HG02610 (cell line): ENCODE results near the gene DDX25.
A peak's percentile ranks its signal among the peaks of the same experiment; 100 is the strongest.
"Not testable (repeated sequence)": the region's sequence is repeated elsewhere in the genome, so short reads cannot be mapped to it uniquely, and the experiment has no call there.

Experiments used
- ATAC-seq: cut with Tn5 transposase; IDR thresholded peaks from one replicate; pipeline ENCODE4 v1.9.1; 2021; ENCODE audit warnings: mild to moderate bottlenecking, moderate library complexity; ENCODE audit not compliant: unreplicated experiment

The DDX25 gene

GRCh38 chr11:125902927-125903710 is 1.2 kb upstream of the DDX25 start, which contains the start of gene PUS3:
PUS3 (minus strand) TSS chr11:125903206; CDS start chr11:125896284, 6,922 bp downstream.
- ATAC-seq: peak; percentile 94

DNA sequence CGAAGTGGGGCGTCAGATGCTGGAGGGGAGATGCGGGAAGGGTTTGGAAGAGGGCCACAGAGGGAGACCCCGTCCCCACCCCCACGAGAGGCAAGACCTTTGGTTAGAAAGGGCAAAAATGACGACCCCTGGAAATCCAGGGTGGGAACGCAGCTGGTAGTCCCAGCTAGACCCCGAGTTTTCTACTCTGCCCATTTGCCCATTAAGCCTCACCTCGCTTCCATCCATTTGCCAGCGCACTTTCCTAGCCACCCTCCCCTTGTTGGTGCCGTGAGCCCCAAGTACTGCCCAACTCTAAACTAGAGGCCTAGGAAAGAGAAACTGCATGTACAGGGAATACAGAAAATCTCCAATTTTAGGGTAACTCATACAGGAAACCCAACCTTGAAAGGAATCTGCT is 370 bp downstream of the DDX25 start:
- ATAC-seq: no peak

DNA sequence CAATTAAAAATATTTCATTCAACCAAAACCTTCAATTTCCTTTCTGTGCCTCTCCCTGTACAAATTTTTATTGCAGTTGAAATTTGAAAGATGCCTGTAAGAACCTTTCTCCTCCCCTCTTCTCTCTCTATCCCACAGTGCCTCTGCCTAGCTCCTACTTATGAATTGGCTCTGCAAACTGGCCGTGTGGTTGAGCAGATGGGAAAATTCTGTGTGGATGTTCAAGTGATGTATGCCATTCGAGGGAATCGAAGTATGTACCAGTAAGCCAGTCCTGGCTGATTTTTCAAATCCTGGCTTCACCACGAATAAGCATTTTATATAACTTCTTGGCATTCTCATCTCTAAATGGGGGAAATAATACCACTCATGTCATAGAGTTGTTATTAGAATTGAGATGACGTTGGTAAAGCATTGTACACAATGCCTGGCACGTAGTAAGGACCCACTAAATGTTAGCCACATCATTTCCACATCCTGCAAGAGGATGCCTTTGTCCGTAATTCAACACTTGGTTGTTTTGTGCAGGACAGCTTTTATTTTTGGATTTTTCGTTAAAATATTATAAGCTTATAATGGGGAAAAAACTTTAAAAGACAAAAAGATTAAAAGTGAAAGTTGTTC is 6.0 kb downstream of the DDX25 start:
- no peak for ATAC-seq

DNA sequence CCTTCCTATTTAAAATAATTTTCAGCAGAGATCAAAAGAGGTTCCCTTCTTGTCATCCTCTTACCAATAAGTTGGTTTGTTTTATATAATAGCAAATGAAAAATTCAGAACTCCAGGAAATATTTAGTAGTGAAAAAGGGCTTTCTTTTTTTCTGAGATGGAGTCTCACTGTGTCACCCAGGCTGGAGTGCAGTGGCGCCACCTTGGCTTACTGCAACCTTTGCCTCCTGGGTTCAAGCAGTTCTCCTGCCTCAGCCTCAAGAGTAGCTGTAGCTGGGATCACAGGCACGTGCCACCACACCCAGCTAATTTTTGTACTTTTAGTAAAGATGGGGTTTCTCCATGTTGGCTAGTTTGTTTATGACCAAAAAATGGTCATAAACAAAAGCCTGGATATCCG is 10.3 kb downstream of the DDX25 start:
- not testable (repeated sequence) for ATAC-seq

GRCh38 chr11:125916683-125917347 is 12.5 kb downstream of the DDX25 start:
- no peak for ATAC-seq

- no peak for ATAC-seq
Measured at GRCh38 chr11:125918140-125918840, 14.0 kb downstream of the DDX25 start.

DNA sequence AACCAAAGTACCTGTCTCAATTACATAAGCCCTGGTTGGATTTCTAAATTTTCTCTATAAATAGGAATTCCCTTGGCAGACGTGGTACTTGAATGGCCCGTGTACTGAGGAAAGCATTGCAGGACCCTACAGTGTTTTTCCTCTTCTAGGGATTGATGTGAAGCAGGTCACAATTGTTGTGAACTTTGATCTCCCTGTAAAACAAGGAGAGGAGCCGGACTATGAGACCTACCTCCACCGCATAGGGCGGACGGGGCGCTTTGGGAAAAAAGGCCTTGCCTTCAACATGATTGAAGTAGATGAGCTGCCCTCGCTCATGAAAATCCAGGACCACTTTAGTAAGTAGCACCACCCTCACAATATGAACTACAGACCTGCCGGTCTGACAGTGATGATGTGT is 16.7 kb downstream of the DDX25 start:
- ATAC-seq: no peak

GRCh38 chr11:125922156-125922555 is 17.8 kb downstream of the DDX25 start:
- ATAC-seq: no peak

DNA sequence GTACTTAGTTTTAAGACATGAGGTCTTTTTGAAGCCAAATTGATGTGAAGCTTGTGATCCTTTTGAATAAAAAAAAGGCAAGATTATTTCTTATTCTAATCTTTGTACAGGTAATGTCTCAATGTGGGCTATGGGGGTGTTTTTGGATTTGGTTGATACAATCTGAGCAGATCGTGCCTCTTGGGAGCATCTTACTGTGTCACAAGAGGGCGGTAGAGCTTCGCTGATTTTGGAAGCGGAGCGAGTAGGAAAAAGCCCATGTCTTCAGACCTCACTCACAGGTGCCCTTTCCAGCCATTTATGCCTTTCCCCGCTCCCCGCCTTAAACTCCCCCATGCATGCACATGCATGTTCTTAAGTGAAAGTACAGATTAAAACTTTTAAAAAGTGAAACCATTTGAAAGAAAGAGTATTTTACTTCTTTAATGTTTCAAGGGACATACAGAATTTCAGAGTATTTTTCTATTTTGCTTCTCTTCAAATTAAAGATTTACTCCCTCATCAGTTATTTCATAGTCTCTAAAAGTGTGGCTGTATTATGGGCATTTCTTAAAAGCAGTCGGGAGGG is 18.8 kb downstream of the DDX25 start:
- peak; percentile 64 for ATAC-seq

DNA sequence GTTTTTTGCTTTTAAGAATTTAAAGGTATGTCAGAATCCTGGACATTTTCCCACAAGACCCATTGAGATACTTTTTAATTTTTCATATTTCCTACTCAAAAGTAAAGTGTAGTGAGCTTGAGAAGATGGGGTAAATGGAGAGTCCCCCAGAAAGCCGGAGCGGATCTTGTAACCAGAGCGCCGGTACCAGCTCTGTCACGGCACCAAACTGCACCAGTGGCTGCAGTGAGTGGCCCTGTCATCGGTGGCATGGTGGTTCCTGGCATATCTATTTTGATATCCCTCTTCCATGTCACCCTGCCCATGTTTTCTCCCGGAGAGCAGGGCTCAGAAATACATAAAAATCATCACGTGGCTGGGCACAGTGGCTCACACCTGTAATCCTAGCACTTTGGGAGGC is 19.3 kb downstream of the DDX25 start:
- no peak for ATAC-seq

- no peak for ATAC-seq
Measured at GRCh38 chr11:125924384-125925007, 20.2 kb downstream of the DDX25 start.

- ATAC-seq: no peak
Measured at GRCh38 chr11:125925247-125925740, 21.0 kb downstream of the DDX25 start.

GRCh38 chr11:125925804-125926203 is 21.5 kb downstream of the DDX25 start:
- no peak for ATAC-seq

- no peak for ATAC-seq
Measured at GRCh38 chr11:125926682-125927081, 22.4 kb downstream of the DDX25 start.

DNA sequence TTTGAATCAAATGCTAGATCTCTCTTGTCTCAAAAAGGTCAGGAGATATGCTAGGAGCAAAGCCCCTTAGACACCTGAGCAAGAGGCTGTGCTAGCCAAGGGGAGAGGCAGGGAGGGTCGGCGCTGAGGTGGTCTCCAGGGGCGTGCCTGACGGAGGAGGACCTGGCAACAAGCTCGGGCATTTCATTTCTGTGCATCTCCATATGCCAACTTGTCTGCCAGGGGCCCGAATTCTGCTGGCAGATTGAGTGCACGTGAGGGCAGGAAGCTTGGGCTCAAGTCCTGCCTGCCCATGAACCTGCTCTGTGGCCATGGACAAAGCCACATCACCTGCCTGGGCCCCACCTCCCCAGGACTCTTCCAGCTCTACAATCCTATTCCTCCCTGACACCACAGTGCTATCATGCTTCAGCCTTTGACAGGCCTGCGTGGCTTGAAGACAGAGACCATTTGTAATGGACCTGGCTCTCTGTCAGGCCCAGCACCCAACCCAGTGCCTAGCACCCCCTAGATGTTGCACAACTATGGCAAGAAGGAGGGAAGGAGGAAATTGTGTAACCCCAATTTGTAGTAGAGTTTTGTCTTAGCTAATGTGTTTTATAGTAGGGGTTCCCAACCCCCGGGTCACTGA is 25.3 kb downstream of the DDX25 start:
- no peak for ATAC-seq

DNA sequence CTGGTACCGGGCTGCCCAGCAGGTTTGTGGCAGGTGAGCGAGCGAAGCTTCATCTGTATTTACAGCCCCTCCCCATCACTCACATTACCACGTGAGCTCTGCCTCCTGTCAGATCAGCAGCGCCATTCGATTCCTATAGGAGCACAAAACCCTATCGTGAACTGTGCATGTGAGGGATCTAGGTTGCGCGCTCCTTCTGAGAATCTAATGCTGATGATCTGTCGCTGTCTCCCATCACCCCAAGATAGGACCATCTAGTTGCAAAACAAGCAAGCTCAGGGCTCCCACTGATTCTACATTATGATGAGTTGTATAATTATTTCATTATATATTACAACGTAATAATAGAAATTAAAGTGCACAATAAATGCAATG is 25.8 kb downstream of the DDX25 start:
- ATAC-seq: no peak

GRCh38 chr11:125931116-125931515 is 26.8 kb downstream of the DDX25 start:
- no peak for ATAC-seq

DNA sequence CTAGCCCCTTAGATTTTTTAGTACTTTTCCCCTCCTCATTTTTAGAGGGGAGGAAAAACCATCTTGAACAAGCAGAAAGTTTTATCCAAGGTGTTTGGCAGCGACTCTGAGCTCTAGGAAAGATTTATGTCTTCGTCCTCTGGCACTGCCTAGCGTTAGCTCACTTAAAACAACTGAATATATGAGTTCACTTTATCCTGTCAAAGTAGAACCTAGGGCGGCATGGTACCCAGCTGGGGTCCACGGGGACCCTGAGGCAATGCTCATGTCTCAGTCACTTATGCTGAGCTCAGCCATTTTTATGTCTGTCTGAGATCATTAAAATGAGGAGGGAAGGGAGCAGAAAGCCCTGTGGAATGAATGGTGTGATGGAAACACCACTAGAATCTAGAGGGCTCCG is 27.4 kb downstream of the DDX25 start:
- no peak for ATAC-seq

- ATAC-seq: no peak
Measured at GRCh38 chr11:125932301-125932700, 28.0 kb downstream of the DDX25 start.
